ENCODE results near the gene CD300LF.

DNA sequence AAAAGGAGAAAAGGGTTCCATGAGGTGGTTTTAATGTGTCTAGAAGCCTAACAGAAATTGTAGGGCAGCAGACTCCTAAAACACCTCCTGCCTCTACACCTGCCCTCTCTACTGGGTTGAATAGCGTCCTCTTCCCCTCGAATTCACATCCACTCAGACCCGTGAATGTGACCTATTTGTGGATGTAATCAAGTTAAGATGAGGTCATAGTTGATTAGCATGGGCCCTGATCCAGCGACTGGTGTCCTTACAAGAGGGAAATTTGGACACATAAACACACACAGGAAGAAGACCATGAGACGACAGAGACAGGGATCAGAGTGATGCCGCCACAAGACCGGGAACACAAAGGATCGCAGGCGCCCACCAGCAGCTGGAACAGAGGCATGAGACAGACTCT lies 13.5 kb downstream of the CD300LF start:
- TF ChIP-seq CTCF (conservative IDR thresholded peaks at IDR 0.05; ENCODE audit: low read length), result no peak
- no peak for TF ChIP-seq EZH2phosphoT487 (IDR thresholded peaks at IDR 0.05; ENCODE audit: borderline replicate concordance)
